Sigmoid colon (tissue), 4 donors: ENCODE measurements around the gene ELF1.

Experiments used
- EP300 ChIP-seq, 4 donors: sonication (generic); formaldehyde crosslinking; IDR thresholded peaks; one replicate each; pipeline ENCODE4 v1.6.1; 2017; ENCODE audit warnings: antibody characterized with exemption in 4 of 4
- POLR2A ChIP-seq, 2 donors: fragments of 450-650 bp; IDR thresholded peaks; one replicate each; pipeline ENCODE4 v1.6.1; 2016; ENCODE audit warnings: antibody characterized with exemption in 2 of 2, mild to moderate bottlenecking in 2 of 2, moderate library complexity in 2 of 2
- POLR2AphosphoS5 ChIP-seq, 4 donors: sonication (generic); formaldehyde crosslinking; IDR thresholded peaks; one replicate each; pipeline ENCODE4 v1.6.1; 2017; ENCODE audit warnings: antibody characterized with exemption in 4 of 4
- TF ChIP-seq, protein P1 (sequence below), 4 experiments: fragments of 450-650 bp in 3 of 4; fragments of 200-600 bp in 1 of 4; IDR thresholded peaks; one replicate each; pipeline ENCODE4 v1.5.1; 2016 to 2019; ENCODE audit warnings: antibody characterized with exemption in 4 of 4, mild to moderate bottlenecking in 3 of 4, moderate library complexity in 2 of 4

DNA sequence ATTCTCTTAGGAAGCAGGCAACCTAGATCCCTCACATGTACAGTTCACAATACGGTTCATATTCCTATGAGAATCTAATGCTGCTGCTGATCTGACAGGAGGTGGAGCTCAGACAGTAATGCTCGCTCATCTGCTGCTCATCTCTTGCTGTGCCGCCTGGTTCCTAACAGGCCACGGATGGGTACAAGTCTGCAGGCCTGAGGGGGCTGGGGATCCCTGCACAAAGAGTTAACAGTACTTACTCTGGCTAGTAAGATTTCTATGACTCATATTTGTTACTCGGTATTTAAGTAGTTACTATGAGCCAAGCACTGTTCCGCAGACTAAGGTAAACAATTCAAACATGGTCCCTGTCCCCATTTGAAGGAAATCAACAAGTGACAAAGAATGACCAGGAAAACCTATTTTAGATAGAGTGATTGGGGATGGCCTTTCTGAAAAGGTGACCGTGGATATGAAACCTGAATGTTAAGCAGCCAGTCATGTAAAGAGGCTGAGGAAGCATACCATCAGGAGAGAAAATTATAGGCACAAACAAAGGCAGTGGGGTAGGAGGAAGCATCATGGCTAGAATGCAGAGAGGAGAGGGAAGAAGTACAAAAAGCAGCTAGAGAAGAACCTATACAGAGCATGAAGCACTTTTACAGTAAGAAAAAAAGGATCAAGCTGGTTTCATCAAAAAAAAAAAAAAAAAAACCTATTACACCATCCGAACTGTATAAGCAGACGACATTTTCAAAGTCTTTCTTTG lies 21.6 kb upstream of the ELF1 start:
- TF ChIP-seq, protein P1, sequence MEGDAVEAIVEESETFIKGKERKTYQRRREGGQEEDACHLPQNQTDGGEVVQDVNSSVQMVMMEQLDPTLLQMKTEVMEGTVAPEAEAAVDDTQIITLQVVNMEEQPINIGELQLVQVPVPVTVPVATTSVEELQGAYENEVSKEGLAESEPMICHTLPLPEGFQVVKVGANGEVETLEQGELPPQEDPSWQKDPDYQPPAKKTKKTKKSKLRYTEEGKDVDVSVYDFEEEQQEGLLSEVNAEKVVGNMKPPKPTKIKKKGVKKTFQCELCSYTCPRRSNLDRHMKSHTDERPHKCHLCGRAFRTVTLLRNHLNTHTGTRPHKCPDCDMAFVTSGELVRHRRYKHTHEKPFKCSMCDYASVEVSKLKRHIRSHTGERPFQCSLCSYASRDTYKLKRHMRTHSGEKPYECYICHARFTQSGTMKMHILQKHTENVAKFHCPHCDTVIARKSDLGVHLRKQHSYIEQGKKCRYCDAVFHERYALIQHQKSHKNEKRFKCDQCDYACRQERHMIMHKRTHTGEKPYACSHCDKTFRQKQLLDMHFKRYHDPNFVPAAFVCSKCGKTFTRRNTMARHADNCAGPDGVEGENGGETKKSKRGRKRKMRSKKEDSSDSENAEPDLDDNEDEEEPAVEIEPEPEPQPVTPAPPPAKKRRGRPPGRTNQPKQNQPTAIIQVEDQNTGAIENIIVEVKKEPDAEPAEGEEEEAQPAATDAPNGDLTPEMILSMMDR (IDR thresholded peaks at IDR 0.05) = no peak
- TF ChIP-seq POLR2A (IDR thresholded peaks at IDR 0.05) = no peak
- TF ChIP-seq EP300 (IDR thresholded peaks at IDR 0.05) = no peak
- no peak for TF ChIP-seq POLR2AphosphoS5 (IDR thresholded peaks at IDR 0.05)
